GM21529 (cell line): Measurements from ENCODE around the gene SETD4.

Experiments used
- ATAC-seq: cut with Tn5 transposase; IDR thresholded peaks from one replicate; pipeline ENCODE4 v1.9.1; 2021; ENCODE audit not compliant: unreplicated experiment

Gene SETD4

DNA sequence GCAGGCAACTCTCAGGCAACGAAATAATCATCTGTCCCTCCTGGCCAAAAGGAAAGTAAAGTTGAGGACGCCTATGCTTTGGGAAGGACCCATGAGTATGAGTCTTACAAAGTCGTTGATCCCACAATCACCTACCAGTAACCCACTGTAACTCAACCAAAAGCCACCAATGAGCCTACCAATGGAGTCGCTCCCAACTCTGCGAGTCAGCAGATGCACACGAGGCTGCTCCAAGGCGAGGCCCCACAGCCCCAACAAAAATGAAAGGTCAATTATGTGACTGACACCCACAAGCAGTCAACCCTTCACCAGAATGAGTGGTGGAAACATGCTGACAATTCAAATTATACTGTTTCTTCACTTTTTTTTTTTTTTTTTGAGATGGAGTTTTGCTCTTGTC lies 12.0 kb downstream of the SETD4 start:
- ATAC-seq: no peak

GRCh38 chr21:36047139-36047538 lies 13.2 kb downstream of the SETD4 start:
- ATAC-seq: no peak

- no peak for ATAC-seq
These were observed 14.3 kb downstream of the SETD4 start for GRCh38 chr21:36045993-36046392.

DNA sequence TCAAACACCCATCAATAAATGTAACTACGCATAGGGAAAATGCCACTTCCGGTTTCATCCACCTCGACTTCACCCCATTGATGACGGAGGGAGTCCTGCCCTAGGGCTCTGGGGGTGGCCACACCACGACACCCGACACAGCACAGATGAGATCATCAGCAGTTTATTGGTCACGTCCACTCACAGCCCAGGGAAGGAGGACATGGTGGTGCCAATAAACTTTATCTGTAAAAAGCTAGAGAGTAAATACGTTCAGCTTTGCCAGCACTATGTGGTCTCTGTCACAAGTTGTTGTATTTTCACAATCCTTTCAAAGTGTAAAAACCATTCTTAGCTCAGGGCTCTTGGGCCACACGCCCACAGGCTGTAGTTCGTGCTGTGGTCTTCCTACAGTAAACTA lies 16.3 kb downstream of the SETD4 start:
- no peak for ATAC-seq

DNA sequence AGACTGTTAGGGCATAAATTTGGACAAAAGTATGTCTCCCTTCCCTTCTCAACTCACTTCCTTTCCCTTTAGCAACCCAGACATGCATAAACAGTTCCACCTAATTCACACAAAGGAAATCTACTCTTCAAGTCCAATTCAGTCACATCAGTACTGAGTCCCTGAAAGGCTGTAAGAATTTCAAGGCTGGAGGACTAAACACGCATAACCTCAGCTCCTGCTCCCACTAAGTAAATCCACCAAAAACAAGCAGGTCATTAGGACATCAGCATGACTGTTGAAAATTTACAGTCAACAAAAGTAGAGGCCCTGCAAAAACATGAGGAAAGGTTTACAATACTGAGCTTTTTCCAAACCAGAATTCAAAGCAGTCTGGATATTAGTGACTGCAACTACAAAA lies 18.4 kb downstream of the SETD4 start:
- no peak for ATAC-seq

- no peak for ATAC-seq
These were observed 19.9 kb downstream of the SETD4 start for GRCh38 chr21:36040389-36040788.

- ATAC-seq: no peak
These were observed 20.5 kb downstream of the SETD4 start for GRCh38 chr21:36039861-36040260.

DNA sequence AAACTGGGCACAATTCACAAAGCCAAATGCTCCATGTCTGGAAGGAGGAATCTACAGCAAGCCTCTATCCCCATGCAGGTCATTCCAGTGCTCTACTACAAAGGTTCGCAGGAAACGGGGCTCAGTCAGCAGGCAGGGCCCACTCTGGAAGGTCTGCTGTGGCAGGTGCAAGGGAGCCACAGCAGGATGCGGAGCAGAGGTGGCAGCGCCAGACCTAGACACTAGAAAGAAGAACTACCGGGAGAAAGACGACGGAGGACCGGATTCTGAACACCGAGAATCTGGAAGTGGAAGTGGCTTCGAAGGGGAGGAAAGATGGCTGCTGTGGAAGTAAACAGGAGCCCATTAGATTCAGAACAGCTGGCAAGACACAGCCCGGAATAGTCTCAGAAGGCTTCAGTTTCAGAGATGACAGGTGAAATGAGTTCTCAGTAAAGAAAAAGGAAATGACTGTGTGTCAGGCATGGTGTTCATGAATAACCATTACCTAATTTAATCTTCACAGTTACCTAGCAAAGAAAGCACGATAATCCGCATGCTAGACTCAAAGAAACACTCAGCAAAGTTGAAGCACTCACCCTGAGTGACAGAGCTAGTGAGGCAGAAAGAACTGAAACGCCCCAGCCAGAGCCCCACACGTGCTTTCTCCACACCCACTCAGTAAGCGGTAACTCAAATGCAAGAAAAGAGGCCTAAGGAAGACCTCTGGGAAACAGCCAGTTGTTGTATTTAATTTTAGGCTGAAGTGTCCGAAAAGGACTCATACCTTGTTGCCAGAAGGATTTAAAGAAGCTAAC lies 21.4 kb downstream of the SETD4 start:
- ATAC-seq: no peak

DNA sequence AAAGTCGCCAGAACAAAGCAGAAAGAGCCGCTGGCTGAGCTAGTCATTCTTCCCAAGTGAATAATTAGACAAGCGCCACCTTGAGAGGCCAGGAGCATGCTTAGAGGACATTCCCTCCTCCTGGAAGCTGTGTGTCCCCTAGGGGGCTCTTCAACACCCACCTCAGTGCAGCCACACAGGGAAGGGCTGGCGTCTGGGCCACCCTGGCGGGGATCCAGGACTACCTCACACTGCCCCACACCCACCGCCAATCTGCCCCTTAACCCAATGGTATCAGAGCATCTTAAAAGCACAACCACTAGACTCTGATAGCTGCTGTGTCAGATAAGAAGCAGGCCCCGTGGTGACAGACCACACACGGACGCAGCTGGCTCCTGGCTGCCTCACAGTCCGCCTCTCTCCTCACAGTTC lies 24.9 kb downstream of the SETD4 start:
- no peak for ATAC-seq

DNA sequence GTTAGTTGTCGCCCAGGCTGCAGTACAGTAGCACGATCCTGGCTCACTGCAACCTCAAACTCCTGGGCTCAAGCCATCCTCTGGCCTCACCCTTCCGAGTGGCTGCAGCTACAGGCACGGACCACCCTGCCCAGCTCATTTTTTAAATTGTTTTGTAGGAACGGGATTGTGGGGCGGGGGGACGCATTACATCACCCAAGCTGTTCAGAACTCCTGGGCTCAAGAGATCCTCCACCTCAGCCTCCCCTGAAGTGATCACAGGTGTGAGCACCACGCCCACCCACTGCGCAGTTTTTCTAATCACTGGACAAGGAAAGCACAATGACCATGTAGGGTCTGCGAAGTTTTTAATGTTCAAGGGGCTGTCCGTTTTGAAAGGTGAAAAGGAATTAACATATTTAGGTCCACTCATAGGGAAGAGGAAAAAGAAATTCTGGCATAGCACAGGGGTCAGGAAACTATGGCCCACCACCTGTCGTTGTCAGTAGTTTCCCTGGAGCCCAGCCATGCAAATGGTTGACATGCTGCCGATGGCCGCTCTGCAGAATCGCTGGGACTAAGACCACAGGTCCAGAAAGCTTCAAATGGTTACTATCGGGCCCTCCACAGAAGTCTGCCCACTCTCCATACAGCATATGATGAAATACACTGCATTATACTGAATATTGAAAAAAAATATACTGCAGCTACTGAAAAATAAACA lies 26.0 kb downstream of the SETD4 start:
- ATAC-seq: no peak

GRCh38 chr21:36032647-36033406 lies 27.5 kb downstream of the SETD4 start:
- no peak for ATAC-seq

GRCh38 chr21:36030581-36031189 lies 29.6 kb downstream of the SETD4 start:
- ATAC-seq: no peak

DNA sequence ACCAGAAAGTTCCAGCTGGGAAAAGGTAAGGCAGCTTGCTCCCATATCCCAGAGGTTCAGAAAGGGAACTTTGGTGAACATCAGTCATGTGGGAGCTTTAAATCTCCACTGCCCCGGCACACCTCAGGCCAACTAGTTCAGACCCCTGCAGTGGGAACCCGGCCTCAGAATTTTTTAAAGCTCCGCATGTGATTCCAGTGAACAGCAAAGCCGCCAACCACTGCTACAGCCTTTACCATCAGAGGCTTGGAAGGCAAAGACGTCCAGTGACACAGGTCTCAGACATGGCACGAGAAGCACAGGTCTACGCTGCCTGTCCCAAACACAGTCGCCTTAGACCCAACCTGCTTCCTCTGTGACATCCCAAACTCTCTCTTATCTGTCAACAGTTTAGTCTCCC lies 31.0 kb downstream of the SETD4 start:
- no peak for ATAC-seq

DNA sequence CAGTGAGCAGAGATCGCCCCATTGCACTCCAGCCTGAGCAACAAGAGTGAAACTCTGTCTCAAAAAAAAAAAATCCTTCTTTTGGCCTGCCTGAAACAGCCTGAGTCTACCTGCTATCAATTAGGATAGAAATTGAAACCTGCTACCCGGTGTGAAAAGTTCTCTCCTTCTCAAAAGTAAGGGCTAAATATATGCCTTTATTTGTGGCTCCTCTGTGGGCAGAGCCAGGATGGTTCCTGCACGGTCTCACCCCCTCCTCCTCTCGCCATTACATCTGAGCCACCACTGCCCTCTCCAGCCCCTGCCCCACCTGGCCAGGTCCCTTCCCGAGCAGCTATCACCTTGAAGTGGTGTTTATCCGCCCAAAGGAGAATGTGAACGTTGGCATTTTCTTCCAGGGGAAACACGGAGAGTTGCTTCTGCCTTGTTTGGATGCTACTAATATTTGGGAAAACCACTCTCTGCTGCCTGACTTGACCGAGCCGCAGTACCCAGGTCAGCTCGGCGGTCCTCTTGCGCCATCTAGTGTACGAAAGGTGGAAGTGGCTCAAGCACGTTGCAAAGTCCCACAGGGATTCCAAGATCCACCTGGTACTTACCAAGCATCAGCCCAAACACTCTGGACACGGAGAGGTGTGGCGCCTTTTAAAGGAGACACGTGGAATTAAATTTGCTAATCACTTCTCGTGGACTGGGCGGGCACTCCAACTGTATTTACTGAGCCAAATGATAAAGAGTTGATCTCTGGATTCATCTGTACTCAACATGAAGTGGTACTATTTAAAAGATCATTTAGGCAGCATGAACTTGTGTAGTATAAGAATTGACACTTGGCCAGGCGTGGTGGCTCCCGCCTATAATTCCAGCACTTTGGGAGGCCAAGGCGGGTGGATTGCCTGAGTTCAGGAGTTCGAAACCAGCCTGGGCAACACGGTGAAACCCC lies 31.9 kb downstream of the SETD4 start:
- peak; percentile 75 for ATAC-seq

- no peak for ATAC-seq
These were observed 33.0 kb downstream of the SETD4 start for GRCh38 chr21:36027347-36027746.

GRCh38 chr21:36024782-36025181 lies 35.5 kb downstream of the SETD4 start:
- ATAC-seq: no peak

- no peak for ATAC-seq
These were observed 37.2 kb downstream of the SETD4 start for GRCh38 chr21:36023092-36023480.

GRCh38 chr21:36022427-36023091 lies 37.8 kb downstream of the SETD4 start:
- ATAC-seq: no peak

DNA sequence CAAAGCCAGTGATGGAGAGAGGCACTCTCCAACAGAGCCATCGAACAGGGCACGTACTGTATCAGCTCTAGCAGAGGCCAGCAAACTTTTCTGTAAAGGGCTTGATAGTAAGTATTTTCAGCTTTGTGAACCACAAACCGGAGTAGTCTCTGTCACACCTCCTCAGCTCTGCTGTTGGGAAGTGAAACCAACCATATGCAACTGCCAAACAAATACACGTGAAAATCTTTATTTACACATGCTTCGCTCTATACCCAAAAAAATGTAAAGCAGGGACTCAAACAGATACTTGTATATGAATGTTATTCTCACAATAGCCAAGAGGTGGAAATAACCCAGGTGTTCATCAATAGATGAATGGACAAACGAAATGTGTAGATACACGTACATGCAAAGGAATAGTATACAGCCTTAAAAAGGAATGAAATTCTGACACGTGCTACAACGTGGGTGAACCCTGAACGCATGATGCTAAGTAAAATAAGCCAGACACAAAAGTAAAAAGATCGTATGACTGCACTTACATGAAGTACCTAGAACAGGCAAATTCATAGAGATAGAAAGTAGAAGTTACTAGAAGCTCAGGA lies 39.0 kb downstream of the SETD4 start:
- ATAC-seq: peak; percentile 90
